Measurements from ENCODE around the gene PKIG. TPM values are rescaled to one million over a fixed set of nuclear protein-coding genes. Genes with fewer than 3 reads are reported as not detected.

The PKIG gene
- polyA plus RNA-seq, 1 donor from 2014 or later: 174 TPM

DNA sequence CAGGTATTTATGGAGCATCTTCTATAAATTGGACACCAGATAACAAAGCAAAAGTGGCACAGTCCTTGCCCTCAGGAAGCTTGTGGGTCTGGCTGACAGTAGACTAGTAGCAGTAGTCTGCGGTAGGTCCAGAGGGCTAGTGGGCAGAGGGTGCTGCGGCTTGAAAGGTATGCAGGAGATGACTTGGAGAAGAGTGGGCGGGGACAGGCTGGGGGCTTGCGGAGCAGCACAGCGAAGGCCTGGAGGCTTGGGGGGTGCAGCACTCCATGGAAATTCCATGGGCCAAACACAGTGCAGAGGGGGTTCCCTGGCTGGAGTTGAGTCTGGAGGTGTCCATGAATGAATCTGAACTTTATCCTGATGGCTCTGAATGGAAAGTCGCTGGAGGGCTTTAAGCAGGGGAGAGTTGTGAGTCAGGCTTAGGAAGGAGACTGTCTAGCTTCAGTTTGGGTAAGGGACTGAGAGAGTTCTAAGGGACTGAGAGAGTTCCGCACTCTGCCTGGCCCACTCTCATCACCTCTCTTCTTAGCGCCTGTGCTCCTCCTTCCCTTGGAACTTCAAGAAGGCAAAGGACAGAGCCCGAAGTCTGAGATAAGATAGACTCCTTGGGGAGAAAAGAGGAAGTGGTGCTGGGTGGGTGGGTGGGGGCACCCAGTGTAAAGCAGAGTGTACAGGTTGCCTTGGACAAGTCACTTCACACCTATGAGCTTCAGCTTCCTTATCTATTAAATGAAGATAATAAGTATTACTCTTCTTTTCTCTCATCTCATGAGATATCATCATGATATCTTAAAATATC lies 8.8 kb downstream of the PKIG start:
- Histone ChIP-seq H3K9ac (ENCODE audit: low read length) (no peak overlapping the region), H3K79me2 (replicated peaks; ENCODE audit: insufficient read depth, low read length) (no peaks in the 10 kb centered on the region), H3K4me3 (ENCODE audit: low read length) (no peak overlapping the region), H3F3A (ENCODE audit: insufficient read depth, low read length, poor library complexity, severe bottlenecking) (no peaks in the 10 kb centered on the region), H2AFZ (ENCODE audit: low read depth, low read length) (no peak overlapping the region), H3K4me2 (ENCODE audit: low read length) (no peak overlapping the region), H4K20me1 (ENCODE audit: insufficient read depth) (no peaks in the 10 kb centered on the region), H3K9me3 (ENCODE audit: low read length) (no peaks in the 10 kb centered on the region), H3K27me3 (ENCODE audit: insufficient read depth, low read depth, low read length) (no peaks in the 10 kb centered on the region), H3K36me3 (ENCODE audit: insufficient read depth, low read length) (no peaks in the 10 kb centered on the region), H3K27ac (ENCODE audit: low read length) (no peak overlapping the region), H3K9me2 (ENCODE audit: insufficient read depth, low read length) (no peaks in the 10 kb centered on the region)
- no peak for TF ChIP-seq REST (IDR thresholded peaks at IDR 0.05; ENCODE audit: borderline replicate concordance)
- no peak for TF ChIP-seq POLR2AphosphoS5 (IDR thresholded peaks at IDR 0.05)
- no peak for TF ChIP-seq MXI1 (conservative IDR thresholded peaks at IDR 0.05; ENCODE audit: poor library complexity, severe bottlenecking)
- TF ChIP-seq, protein P1, sequence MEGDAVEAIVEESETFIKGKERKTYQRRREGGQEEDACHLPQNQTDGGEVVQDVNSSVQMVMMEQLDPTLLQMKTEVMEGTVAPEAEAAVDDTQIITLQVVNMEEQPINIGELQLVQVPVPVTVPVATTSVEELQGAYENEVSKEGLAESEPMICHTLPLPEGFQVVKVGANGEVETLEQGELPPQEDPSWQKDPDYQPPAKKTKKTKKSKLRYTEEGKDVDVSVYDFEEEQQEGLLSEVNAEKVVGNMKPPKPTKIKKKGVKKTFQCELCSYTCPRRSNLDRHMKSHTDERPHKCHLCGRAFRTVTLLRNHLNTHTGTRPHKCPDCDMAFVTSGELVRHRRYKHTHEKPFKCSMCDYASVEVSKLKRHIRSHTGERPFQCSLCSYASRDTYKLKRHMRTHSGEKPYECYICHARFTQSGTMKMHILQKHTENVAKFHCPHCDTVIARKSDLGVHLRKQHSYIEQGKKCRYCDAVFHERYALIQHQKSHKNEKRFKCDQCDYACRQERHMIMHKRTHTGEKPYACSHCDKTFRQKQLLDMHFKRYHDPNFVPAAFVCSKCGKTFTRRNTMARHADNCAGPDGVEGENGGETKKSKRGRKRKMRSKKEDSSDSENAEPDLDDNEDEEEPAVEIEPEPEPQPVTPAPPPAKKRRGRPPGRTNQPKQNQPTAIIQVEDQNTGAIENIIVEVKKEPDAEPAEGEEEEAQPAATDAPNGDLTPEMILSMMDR (IDR thresholded peaks at IDR 0.05; ENCODE audit: poor library complexity, severe bottlenecking): no peak
- TF ChIP-seq EP300 (conservative IDR thresholded peaks at IDR 0.05; ENCODE audit: poor library complexity, severe bottlenecking): no peak
- no peak for TF ChIP-seq SMC3 (conservative IDR thresholded peaks at IDR 0.05; ENCODE audit: poor library complexity)
- no peak for TF ChIP-seq EZH2 (IDR thresholded peaks at IDR 0.05; ENCODE audit: borderline replicate concordance, insufficient read depth, low read length, poor library complexity, severe bottlenecking)
- TF ChIP-seq TAF1 (IDR thresholded peaks at IDR 0.05; ENCODE audit: low read depth): no peak

GRCh38 chr20:44592366-44592765 lies 10.0 kb downstream of the PKIG start:
- no peak overlapping the region for H3K27ac ChIP-seq (ENCODE audit: low read length)
- no peaks in the 10 kb centered on the region for H3K27me3 ChIP-seq (ENCODE audit: insufficient read depth, low read depth, low read length)
- no peaks in the 10 kb centered on the region for H3K9me3 ChIP-seq (ENCODE audit: low read length)
- no peak overlapping the region for H3K9ac ChIP-seq (ENCODE audit: low read length)
- H3K9me2 ChIP-seq (ENCODE audit: insufficient read depth, low read length): no peaks in the 10 kb centered on the region
- TF ChIP-seq, protein P1 (IDR thresholded peaks at IDR 0.05; ENCODE audit: poor library complexity, severe bottlenecking): no peak
- TF ChIP-seq EP300 (conservative IDR thresholded peaks at IDR 0.05; ENCODE audit: poor library complexity, severe bottlenecking) (no peak), REST (IDR thresholded peaks at IDR 0.05; ENCODE audit: borderline replicate concordance) (no peak)
- H3K36me3 ChIP-seq (ENCODE audit: insufficient read depth, low read length): no peaks in the 10 kb centered on the region
- no peak overlapping the region for H2AFZ ChIP-seq (ENCODE audit: low read depth, low read length)
- H3K4me3 ChIP-seq (ENCODE audit: low read length): no peak overlapping the region
- no peak overlapping the region for H3K4me2 ChIP-seq (ENCODE audit: low read length)
- no peaks in the 10 kb centered on the region for H4K20me1 ChIP-seq (ENCODE audit: insufficient read depth)
- H3K79me2 ChIP-seq (replicated peaks; ENCODE audit: insufficient read depth, low read length): no peaks in the 10 kb centered on the region
- H3F3A ChIP-seq (ENCODE audit: insufficient read depth, low read length, poor library complexity, severe bottlenecking): no peaks in the 10 kb centered on the region

All from neural cell (in vitro differentiated cells).